Inflammatory macrophage (primary cell): ENCODE measurements around the gene CCDC66.
A peak's percentile ranks its signal among the peaks of the same experiment; 100 is the strongest.
"Not testable (repeated sequence)": the region's sequence is repeated elsewhere in the genome, so short reads cannot be mapped to it uniquely, and the experiment has no call there.

Experiments
- DNase-seq, 2 donors: peaks; one replicate each; pipeline ENCODE4 v3.0.0-alpha.2; 2020 to 2022
- total RNA-seq, 18 experiments: gene quantifications; one replicate each; lab custom pipeline; 2026; ENCODE audit warnings: mixed read lengths in 6 of 18, inconsistent platforms in 2 of 18; lab: John Stamatoyannopoulos, UW

The CCDC66 gene
- 4.0 to 25.1 (median 12.3) reads per million in 18 experiments for total RNA-seq

DNA sequence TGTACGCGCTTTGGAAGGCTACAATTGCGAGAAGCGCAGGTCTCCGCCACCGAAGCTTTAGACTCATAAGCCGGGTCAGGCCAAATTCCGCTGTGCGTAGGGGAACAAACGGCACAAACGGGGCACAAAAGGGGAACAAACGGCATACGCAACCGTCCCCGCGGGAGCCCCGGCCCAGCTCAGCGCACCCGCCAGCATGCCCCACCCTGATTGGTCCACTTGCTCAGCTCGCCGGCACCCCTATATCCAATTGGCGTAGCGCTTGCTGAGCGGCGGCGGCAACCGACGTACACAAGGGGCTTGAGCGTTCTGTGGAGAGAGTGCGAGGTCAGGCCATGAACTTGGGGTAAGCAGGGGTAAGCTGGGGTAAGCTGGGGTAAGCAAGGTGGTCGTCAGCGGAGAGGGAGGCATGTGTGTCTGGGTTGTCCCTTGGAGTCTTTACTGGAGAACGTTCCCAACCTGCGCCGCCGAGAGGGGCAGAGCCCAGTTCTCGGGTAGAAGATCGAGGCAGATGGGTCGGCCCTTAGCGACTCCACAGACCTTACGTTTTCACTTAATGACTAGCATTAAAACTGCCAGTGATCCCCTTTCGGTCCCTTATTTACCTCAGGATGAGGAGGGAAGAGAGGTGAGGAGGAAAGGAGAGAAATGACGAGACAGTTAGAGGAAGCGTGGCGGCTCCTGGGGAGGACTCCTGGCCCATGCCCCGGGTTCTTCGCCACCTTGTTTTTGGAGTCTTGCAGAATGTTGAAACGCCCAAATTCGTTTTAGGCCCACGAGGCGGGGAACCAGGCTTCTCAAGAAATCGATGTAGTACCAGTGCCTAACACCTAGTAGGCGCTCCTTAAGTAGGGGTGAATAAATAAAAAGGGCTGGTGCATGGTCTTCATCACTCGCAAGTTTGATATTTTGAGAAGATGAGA, at the start of gene CCDC66:
Gene CCDC66 (plus strand): TSS at position 268 of the 923 bp plus-strand sequence. CDS start 68 bp downstream, at position 336.
- peak; percentile 93 to 96 for DNase-seq

DNA sequence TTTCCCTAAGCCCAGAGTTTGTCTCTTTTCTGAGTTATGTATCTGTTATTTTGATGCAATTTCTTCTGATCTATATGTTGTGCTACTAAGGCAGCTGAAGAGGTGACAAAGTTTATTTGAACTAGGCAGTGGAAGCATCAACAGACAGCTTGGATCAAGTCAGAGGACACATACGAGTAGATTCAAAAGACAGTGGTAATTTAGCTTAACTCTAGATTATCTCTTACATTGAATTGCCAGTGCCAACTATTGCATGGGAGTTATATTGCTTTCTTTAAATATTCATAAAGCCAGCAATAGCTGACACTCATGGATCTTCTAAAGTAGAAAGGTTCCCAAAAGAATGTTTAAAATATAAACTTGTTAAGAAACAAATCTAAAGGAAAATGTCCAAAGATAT, 37.3 kb upstream of the CCDC66 start:
- no peak for DNase-seq

DNA sequence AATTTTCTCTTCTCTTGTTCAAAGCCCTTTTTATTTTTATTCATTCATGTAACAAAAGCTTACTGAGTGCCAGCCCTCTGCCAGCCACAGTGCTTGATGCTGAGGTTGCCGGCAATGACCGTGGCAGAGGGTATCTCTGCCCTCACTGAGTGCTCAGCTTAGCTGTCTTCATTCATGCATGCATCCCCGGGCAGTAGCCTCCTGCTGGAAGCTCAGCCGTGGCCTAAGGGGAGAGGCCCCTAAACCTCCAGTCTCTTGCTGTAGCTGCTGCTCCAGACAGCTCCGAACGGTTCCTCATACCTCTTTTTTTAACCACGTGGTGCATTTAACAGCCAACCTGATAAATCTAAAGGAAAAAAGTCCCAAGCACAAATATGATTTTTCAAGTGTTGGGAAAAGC, 34.6 kb upstream of the CCDC66 start:
- DNase-seq, result no peak

DNA sequence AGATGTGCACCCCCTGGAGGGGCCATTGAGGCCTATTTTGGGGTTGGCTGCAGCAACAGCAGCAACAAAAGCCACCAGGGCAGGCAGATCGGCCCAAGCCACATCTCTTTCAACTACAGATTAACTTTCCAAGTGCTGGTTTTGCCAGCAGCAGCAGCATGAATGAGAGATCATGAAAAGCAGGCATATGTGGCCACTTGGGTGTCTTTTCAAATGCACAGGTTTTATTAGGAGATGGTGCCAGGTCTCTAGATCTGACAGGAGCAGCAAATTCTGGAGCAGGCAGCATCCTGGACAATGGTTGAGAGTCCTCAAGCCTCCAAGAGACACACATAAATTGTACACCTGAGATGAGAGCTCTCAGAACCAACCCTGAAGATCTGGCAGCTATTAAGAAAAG, 31.7 kb upstream of the CCDC66 start:
- DNase-seq, result no peak

DNA sequence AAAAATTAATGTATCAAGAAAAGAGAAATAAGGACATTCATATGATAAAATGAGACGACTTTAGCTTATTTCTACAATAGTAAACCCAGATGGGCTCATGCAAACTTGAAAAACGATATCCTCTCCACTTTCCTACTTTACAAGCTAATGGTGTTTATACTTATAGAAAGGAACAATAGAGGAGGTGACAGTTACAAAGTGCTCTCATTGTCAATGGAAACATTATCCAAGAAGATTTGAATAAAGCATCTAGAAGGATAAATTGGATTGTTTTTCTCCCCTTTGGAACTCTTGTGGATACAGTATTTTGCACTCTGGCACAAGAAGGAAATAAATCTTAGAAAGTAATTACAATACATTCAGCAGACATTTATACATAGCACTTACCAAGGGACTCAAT, 20.2 kb upstream of the CCDC66 start:
- no peak for DNase-seq

DNA sequence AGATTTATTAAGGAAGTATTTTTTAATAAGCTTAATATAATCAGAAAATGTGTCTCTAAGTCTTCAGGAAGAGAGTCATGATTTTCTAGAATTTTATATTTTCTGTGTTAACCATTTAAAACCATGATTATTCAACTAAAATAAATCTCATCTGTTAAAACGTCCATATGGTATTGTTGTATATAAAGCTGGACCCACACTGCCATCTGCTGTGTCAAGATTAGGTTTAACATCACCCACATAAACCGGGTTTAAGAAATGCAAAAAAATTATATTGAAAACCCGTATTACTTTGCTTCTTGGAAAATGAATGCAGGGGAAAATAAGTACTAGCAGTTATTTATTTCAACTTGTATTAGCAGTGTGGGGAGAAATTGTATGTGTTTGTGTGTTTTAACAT, 9.5 kb upstream of the CCDC66 start:
- no peak for DNase-seq

DNA sequence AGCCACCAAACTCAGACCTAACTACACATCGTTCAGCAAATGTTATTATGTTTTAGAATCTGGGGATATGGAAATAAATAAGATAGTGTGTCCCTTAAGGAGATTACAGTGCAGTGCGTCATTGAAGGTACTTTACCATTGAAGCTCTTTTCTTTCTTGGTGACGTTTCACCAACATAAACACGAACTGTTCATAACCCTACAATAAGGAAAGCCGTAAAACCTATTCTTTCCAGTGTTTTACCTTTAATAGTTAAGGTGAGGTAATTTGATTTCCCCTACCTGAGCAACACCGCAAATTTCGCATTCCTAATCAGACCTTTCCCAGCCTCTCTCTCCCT, 826 bp downstream of the CCDC66 start:
- no peak for DNase-seq

DNA sequence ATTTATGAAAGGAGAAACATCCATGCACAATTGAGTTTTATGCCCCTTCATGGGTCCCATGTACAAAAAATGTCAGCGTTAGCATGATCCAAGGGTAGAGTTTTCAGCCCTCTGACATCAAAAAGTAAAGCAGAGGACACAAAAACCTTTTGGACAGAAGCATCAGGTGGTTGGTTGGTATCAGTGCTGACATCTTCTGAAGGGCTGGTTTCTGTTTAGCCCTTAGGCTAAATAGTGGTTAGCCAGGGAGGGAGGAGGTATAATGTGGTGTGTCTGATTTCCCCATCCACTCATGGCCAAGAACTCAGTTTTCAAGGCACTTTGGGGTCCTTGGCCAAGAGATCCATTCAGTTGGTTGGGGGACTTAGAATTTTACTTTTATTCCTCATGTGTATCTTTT, 16.5 kb downstream of the CCDC66 start:
- no peak for DNase-seq

DNA sequence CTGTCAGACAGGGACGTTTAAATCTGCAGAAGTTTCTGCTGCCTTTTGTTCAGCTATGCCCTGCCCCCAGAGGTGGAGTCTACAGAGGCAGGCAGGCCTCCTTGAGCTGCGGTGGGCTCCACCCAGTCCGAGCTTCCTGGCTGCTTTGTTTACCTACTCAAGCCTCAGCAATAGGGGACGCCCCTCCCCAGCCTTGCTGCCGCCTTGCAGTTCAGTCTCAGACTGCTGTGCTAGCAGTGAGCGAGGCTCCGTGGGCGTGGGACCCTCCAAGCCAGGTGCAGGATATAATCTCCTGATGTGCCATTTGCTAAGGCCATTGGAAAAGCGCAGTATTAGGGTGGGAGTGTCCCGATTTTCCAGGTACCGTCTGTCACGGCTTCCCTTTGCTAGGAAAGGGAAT, 25.0 kb downstream of the CCDC66 start:
- not testable (repeated sequence) for DNase-seq

DNA sequence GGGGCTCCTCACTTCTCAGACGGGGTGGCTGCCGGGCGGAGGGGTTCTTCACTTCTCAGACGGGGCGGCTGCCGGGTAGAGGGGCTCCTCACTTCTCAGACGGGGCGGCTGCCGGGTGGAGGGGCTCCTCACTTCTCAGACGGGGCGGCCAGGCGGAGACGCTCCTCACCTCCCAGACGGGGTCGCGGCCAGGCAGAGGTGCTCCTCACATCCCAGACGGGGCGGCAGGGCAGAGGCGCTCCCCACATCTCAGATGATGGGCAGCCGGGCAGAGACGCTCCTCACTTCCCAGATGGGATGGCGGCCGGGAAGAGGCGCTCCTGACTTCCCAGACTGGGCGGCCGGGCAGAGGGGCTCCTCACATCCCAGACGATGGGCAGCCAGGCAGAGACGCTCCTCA, 27.3 kb downstream of the CCDC66 start:
- DNase-seq, result not testable (repeated sequence)

DNA sequence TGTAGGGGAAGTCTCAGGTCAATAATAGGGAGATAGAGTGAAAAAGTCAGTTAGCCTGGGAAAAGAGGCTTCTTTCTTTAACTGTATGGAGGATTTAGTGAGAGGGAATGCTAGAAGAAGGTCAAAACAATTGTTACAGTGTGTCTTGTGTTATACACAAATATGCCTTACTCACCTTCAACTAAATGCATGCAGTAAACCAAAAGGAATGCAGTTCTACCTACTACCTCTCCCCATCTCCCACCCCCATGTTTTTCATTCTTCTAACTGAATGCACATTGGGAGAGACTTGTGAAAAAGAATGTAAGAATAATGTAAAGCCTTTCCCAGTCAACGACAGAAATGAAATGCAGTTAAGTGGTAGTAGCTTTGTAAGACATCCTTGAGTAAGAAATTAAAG, 33.8 kb downstream of the CCDC66 start:
- DNase-seq, result no peak

DNA sequence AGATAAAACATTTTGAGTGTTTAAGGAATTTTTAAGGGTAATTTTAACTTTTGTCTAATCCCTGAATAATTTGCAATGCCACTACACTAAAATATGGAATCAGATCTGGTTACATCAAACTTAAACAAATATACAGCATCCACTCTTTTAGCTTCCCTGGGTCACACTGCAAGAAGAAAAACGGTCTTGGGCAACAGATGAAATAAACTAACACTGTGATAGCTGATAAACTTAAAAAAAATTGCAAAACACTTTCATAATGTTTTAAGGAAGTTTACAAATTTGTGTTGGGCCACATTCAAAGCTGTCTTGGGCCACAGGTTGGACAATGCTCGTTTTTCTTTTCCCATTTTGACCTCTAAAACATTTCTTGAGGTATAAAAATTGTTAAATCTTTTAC, 34.3 kb downstream of the CCDC66 start:
- DNase-seq, result peak; percentile 41 to 61

DNA sequence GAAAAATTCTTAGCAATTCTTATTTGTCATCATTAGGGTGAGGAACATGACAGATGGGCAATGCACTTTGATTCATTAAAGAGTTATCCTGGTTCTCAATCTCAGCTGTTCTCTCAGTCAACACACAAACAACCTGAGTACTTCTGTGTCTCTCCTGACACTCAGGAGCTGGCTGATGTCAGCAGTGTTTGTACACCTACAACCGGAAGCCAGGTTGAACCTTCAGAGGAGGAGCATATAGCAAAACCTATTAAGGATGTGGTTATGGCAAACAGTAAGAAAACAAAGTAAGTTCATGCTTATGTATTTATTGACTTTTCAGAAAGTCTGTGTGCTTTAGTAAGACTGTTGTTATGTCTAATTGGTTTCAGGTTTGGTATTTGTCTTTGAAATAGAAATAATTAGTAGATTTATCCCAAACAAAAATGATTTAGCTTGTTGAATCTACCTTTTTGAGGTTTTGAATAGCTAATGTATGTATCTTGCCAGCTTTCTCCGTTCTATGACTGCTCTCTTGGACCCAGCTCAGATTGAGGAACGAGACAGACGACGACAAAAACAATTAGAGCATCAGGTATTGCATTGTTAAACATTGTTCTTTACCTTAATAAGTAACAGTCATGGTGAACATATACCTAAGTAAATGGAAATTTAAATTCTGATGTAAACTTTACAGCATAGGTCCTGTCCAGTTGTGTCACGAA, 36.6 kb downstream of the CCDC66 start:
- DNase-seq, result no peak

DNA sequence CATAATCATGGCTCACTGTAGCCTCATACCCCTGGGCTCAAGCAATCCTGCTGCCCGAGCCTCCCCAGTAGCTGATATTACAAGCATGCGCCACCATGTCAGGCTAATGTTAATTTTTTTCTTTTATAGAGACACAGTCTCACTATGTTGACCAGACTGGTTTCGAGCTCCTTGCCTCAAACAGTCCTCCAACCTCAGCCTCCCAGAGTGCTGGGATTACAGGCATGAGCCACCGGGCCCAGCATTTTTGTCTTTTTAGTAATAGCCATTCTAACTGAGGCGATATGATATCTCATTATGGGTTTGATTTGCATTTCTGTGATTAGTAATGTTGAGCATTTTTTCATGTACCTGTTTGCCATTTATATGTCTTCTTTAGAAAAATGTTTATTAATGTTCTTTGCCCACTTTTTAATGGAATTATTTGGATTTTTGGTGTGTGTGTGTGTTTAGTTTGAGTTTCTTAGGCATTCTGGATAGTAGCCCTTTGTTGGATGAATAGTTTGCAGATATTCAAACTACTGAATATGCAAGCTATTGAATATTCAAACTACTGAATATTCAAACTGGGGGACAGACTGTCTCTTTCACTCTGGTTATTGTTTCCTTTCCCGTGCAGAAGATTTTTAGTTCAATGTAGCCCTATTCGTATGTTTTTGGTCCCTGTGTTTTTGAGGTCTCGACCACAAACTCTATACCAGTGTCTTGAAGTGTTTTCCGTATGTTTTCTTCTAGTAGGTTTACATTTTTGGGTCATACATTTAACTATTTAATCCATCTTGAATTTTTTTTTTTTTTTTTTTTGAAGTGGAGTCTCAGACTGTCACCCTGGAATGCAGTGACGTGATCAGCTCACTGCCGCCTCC, 39.2 kb downstream of the CCDC66 start:
- DNase-seq, result no peak

DNA sequence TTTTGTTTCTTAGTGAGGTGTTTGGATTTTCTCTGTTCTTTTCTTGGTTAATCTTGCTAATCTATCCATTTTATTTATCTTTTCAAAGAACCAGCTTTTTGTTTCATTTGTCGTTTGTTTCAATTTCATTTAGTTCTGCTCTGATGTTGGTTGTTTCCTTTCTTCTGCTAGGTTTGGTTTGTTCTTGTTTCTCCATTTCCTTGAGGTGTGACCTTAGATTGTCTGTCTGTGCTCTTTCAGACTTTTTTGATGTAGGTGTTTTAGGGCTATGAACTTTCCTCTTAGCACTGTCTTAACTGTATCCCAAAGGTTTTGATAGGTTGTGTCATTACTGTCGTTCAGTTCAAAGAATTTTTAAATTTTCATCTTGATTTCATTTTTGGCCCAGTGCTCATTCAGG, 51.5 kb downstream of the CCDC66 start:
- not testable (repeated sequence) for DNase-seq

DNA sequence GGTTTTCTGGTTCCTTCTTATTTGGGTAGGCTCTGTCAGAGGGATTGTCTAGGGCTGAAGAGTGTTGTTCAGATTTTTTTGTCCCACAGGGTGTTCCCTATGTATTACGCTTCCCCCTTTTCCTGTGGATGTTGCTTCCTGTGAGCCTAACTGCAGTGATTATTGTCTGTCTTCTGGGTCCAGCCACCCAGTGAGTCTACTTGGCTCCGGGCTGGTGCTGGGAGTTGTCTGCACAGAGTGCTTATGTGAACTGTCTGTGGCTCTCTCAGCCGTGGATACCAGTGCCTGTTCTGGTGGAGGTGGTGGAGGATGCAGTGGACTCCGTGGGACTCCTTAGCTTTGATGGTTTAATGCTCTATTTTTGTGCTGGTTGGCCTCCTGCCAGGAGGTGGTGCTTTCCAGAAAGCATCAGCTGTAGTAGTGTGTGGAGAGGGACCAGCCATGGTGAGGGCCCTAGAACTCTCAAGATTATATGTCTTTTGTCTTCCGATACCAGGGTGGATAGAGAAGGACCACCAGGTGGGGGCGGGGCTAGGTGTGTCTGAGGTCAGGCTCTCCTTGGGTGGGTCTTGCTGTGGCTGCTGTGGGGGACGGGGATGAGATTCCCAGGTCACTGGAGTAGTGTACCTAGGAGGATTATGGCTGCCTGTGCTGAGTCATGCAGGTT, 53.8 kb downstream of the CCDC66 start:
- no peak for DNase-seq

DNA sequence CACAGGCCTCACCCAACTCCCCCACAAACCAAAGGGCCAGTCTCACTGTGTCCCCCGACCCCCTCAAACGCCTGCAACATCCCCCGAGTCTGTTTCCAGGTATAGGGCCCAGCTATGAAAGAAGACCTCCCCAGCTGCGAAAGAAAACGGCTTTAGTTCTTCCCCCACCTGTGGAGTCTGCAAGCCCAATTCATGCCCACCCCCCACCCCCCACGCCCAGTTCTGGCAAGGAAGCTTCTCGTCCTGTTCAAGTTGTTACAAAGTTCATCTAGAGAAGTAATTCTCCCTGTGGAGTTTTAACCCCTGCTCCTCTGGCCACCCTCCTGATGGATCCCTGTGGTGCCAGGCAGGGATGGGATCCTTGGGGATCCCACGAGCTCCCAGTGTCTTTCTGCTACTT, 54.4 kb downstream of the CCDC66 start:
- DNase-seq, result no peak

DNA sequence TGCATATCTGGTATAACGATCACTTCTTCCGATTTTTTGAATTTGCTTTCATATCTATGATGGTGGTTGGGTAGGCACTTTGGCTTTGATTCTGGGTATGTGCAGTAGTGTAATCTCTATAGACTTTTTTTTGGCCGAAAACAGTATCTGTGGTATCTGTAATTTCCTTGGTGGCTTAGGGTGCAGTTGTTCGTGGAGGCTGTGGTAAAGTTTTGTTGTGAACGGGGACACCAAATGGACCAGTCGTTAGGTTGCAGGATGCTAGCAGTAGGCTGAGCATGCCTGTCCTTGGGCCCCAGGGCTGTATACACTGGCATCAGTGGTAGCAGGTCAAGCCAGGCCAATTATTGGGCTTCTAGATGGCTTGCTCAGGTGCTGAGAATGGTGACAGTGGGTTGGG, 55.2 kb downstream of the CCDC66 start:
- no peak for DNase-seq

DNA sequence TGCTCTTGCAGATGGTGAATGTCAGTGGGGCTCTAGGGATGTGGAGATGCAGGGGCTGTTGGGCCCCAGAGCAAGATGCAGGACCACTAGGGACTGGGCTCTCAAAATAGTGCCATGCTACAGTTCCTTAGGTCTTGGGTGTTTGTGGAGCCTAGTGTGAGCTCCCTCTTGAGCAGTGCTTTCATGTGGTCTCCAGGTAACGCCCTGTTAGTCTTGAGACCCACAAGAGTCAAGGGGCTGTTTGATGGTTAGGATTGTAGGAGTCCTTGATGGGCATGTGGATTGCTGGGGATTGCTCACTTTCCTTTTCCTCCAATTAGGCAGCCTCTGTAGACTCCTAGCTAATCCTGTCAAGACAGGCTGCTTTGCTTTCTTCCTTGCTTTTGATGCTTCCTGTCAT, 56.0 kb downstream of the CCDC66 start:
- DNase-seq, result no peak

DNA sequence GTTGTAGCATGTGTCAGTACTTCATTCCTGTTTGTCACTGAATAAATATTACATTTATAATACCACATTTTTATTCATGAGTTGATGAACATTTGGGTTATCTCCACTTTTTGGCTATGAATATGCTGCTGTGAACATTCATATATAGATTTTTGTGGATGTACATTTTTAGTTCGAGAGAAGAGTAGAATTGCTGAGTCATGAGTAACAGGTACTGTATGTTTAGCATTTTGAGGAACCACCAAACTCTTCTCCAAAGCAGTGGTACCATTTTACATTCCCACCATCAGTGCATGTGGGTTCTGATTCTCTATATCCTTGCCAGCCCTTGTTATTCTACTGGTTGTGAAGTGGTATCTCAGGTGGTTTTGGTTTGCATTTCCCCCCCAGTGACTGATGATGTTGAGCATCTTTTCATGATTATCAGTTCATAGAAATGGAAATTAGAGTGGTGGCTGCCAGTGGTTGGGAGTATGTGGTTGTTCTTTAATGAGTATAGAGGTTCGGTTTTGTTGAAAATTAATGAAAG, 59.6 kb downstream of the CCDC66 start:
- DNase-seq, result no peak

DNA sequence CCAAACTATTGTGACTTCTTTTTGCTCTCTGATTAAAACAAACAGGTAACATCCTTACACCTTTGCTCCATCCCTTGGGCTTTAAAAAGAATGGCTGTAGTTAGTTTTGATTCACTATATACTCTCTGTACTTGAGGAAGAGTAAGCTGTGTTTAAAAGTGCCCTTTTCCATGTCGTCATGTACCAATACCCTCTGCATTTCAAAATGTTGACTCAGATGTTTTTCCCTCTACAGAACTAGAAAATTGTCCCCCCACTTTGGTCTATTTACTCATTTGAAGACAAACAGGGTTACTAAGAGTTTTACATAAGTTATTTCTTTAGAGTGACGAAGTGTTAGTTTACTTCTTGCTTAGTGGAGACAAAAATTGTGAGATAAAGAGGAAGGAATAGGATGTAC, 63.4 kb downstream of the CCDC66 start:
- no peak for DNase-seq

DNA sequence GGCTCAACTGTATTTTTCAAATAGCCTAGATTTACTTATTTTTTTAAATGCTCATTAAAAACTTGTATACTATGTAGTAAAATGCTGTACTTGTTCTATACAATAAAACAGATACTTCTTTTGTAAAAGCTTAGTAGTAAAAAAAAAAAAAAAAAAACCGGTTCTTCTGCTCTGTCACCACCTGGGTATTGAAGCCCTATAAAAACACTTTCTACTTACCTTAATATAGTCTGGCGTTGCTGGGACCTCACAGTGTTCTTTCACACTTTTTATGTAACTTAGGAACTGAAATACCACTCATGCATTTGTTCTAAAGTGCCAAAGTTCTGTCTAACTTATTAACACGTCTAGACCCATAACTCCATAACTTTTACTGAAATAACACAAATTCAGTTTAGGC, 64.7 kb downstream of the CCDC66 start:
- DNase-seq, result no peak
